GM12878 (cell line): ENCODE data around the gene NOD1. TPM values are rescaled to one million over a fixed set of nuclear protein-coding genes. Genes with fewer than 3 reads are reported as not detected.

ENCODE experiments used
- BACH1 ChIP-seq: fragments of 450-650 bp; IDR thresholded peaks from 2 replicates; pipeline ENCODE4 v1.6.1; 2017; ENCODE audit warnings: mild to moderate bottlenecking, borderline replicate concordance
- BHLHE40 ChIP-seq, 2 experiments: fragments of 450-650 bp in 1 of 2; IDR thresholded peaks; 2 replicates each; pipeline ENCODE4 v1.6.1; 2011 to 2017; ENCODE audit warnings: low read depth in 2 of 2, borderline replicate concordance in 1 of 2, improper control_type of control experiment in 1 of 2, low read length in 1 of 2, mild to moderate bottlenecking in 1 of 2
- CEBPB ChIP-seq, 2 experiments: fragments of 150-350 bp in 1 of 2; IDR thresholded peaks; 2 replicates each; pipeline ENCODE4 v1.6.1; 2012 to 2014; ENCODE audit warnings: low read depth in 2 of 2, low read length in 2 of 2, borderline replicate concordance in 1 of 2, inconsistent platforms in 1 of 2
- CHD2 ChIP-seq: IDR thresholded peaks from 2 replicates; pipeline ENCODE4 v1.6.1; 2011; ENCODE audit warnings: low read depth, low read length, improper control_type of control experiment, borderline replicate concordance
- HDAC2 ChIP-seq: fragments of 200-600 bp; sonication (generic); IDR thresholded peaks from 2 replicates; pipeline ENCODE4 v1.6.1; 2017
- KAT2A ChIP-seq: conservative IDR thresholded peaks from 2 replicates; pipeline ENCODE4 v1.6.1; 2011; ENCODE audit warnings: low read depth, low read length; ENCODE audit not compliant: control insufficient read depth
- LARP7 ChIP-seq: fragments of 450-650 bp; IDR thresholded peaks from 2 replicates; pipeline ENCODE4 v1.6.1; 2017; ENCODE audit warnings: mild to moderate bottlenecking
- MEF2B ChIP-seq: fragments of 450-650 bp; IDR thresholded peaks from 2 replicates; pipeline ENCODE4 v1.6.1; 2018; ENCODE audit warnings: mild to moderate bottlenecking, moderate library complexity; ENCODE audit not compliant: partially characterized antibody, poor library complexity, severe bottlenecking
- MTA2 ChIP-seq: fragments of 450-650 bp; IDR thresholded peaks from 2 replicates; pipeline ENCODE4 v1.6.1; 2016; ENCODE audit warnings: low read depth, mild to moderate bottlenecking, moderate library complexity
- MTA3 ChIP-seq: IDR thresholded peaks from 2 replicates; pipeline ENCODE4 v1.6.1; 2012; ENCODE audit warnings: low read length, inconsistent platforms, borderline replicate concordance
- NFYB ChIP-seq: IDR thresholded peaks from 2 replicates; pipeline ENCODE4 v1.6.1; 2011; ENCODE audit warnings: low read depth, mild to moderate bottlenecking, low read length, improper control_type of control experiment, moderate library complexity; ENCODE audit not compliant: insufficient read depth
- PAX5 ChIP-seq: IDR thresholded peaks from 2 replicates; pipeline ENCODE4 v1.6.1; 2011; ENCODE audit warnings: low read depth, low read length, borderline replicate concordance
- POLR2A ChIP-seq: IDR thresholded peaks from 2 replicates; pipeline ENCODE4 v1.6.1; 2011; ENCODE audit warnings: low read depth, mild to moderate bottlenecking, low read length
- POLR2AphosphoS5 ChIP-seq: IDR thresholded peaks from 2 replicates; pipeline ENCODE4 v1.6.1; 2011; ENCODE audit warnings: mild to moderate bottlenecking, low read length, inconsistent platforms
- RB1 ChIP-seq: fragments of 450-650 bp; formaldehyde crosslinking; IDR thresholded peaks from 2 replicates; pipeline ENCODE4 v1.6.1; 2017; ENCODE audit warnings: mild to moderate bottlenecking, borderline replicate concordance
- SMAD5 ChIP-seq: IDR thresholded peaks from 2 replicates; pipeline ENCODE4 v1.6.1; 2016; ENCODE audit warnings: antibody characterized with exemption, low read depth
- SMARCA5 ChIP-seq: fragments of 450-650 bp; IDR thresholded peaks from 2 replicates; pipeline ENCODE4 v1.6.1; 2017; ENCODE audit warnings: mild to moderate bottlenecking
- SPI1 ChIP-seq: IDR thresholded peaks from 2 replicates; pipeline ENCODE4 v1.6.1; 2011; ENCODE audit warnings: low read depth, mild to moderate bottlenecking, low read length, moderate library complexity, borderline replicate concordance; ENCODE audit not compliant: insufficient read depth
- TCF3 ChIP-seq: IDR thresholded peaks from 2 replicates; pipeline ENCODE4 v1.6.1; 2012; ENCODE audit warnings: low read depth, mild to moderate bottlenecking, low read length, borderline replicate concordance; ENCODE audit not compliant: insufficient read depth
- polyA plus RNA-seq, 11 experiments: library from polyadenylated mRNA; depleted of rRNA in 4 of 11; unstranded in 6 of 11; stranded (reverse) in 5 of 11; fragments of >200 nt; fragmentation: Nextera tagmentation in 4 of 11; fragmentation: Illumina TruSeq in 1 of 11; extraction: Ambion mirVana in 4 of 11; extraction: Trizol in 1 of 11; gene quantifications; 1 replicate in 1 of 11; 2 replicates in 10 of 11; pipeline versions ENCODE4 v1.2.1 to v1.2.3, GENCODE V29; 2011 to 2016; ENCODE audit warnings: inconsistent platforms in 2 of 11, missing spikeins in 2 of 11, low read depth in 1 of 11
- total RNA-seq, 4 experiments: library from RNA; depleted of rRNA in 3 of 4; stranded (reverse); fragments of >200 nt in 3 of 4; fragmentation: Illumina TruSeq in 1 of 4; extraction: Trizol in 1 of 4; gene quantifications; 2 replicates each; pipeline versions ENCODE4 v1.2.1 to v1.2.3, GENCODE V29; 2013 to 2021
- TF ChIP-seq, protein P1 (sequence below): fragments of 450-650 bp; formaldehyde crosslinking; IDR thresholded peaks from 2 replicates; pipeline ENCODE4 v1.5.0; 2022; ENCODE audit warnings: mild to moderate bottlenecking, missing genetic modification characterization
- TF ChIP-seq, protein P2 (sequence below): IDR thresholded peaks from 2 replicates; pipeline ENCODE4 v1.6.1; 2012; ENCODE audit warnings: low read depth, low read length, improper control_type of control experiment
- TF ChIP-seq, protein P3 (sequence below): fragments of 450-650 bp; formaldehyde crosslinking; IDR thresholded peaks from 2 replicates; pipeline ENCODE4 v1.4.0; 2020; ENCODE audit warnings: mild to moderate bottlenecking, moderate library complexity

NOD1 gene
- total and polyA plus RNA-seq, 10 of the 15 experiments (the other 5 are each of a cell fraction or from before 2014, with no cell fraction given): 1.8 to 14.6 (median 8.9) TPM

DNA sequence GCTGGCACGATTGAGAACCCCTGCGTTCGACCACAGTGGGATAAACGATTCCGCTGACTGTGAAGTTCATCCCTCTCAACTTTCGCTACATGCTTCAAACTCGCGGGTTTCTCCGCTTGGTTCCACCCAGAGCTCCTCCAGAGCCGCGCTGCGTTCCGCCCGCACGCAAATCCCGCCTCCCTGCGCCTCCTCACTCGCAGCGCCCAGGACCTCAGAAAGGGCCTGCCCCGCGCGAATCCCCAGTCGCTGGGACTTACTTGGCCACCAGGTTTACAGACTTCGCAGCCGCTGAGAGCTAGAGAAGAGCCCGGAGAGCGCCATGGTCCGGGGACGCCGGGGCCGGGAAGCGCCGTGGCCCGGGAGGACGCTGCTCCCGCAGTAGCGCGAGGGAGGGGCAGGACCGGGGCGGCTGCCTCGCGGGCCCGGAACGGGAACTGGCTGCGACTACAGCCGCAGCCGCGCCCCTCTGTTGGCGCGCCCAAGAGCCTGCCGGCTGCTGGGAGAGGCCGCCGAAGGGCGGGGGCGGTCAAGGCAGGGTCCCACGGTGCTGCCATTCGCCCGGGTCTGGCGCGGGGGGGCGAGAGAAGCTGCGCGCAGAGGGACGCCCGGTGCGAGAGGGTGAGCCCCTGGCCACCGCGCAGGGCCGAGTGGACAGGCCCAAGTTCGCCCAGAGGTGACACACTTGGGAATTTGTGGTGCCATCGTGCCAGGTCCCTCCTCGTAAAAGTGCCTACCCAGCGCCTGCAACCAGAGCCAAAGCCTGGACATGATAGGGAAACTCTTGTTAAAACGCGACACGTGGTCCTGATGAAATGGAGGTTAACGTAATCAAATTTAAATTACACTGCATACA, at the start of gene NOD1 (continued):
- TF ChIP-seq SMARCA5 (peak; percentile 73), MTA3 (no peak), TCF3 (0 out of 2 replicates have a peak, but pooled peaks have one; percentile 31), MTA2 (no peak), KAT2A (no peak), CEBPB (IDR thresholded peaks at IDR 0.05; ENCODE audit: borderline replicate concordance in 1 of 2, low read depth in 2 of 2, low read length in 2 of 2) (no peak), POLR2A (peak; percentile 92; the same call in 1 of the 2 replicates), BACH1 (peak; percentile 62; the same call in 1 of the 2 replicates), BHLHE40 (IDR thresholded peaks at IDR 0.05; ENCODE audit: borderline replicate concordance in 1 of 2, low read depth in 2 of 2, low read length in 1 of 2) (peak in 1 of 2 experiments; percentile 64; a peak in 2 of 4 replicates), POLR2AphosphoS5 (peak; percentile 68; the same call in 1 of the 2 replicates), MEF2B (peak; percentile 42), PAX5 (no peak), HDAC2 (no peak), SMAD5 (no peak), RB1 (peak; percentile 81; the same call in 1 of the 2 replicates), NFYB (no peak), SPI1 (peak; percentile 30; the same call in 1 of the 2 replicates), LARP7 (peak; percentile 83), CHD2 (peak; percentile 69)
- TF ChIP-seq, protein P1, sequence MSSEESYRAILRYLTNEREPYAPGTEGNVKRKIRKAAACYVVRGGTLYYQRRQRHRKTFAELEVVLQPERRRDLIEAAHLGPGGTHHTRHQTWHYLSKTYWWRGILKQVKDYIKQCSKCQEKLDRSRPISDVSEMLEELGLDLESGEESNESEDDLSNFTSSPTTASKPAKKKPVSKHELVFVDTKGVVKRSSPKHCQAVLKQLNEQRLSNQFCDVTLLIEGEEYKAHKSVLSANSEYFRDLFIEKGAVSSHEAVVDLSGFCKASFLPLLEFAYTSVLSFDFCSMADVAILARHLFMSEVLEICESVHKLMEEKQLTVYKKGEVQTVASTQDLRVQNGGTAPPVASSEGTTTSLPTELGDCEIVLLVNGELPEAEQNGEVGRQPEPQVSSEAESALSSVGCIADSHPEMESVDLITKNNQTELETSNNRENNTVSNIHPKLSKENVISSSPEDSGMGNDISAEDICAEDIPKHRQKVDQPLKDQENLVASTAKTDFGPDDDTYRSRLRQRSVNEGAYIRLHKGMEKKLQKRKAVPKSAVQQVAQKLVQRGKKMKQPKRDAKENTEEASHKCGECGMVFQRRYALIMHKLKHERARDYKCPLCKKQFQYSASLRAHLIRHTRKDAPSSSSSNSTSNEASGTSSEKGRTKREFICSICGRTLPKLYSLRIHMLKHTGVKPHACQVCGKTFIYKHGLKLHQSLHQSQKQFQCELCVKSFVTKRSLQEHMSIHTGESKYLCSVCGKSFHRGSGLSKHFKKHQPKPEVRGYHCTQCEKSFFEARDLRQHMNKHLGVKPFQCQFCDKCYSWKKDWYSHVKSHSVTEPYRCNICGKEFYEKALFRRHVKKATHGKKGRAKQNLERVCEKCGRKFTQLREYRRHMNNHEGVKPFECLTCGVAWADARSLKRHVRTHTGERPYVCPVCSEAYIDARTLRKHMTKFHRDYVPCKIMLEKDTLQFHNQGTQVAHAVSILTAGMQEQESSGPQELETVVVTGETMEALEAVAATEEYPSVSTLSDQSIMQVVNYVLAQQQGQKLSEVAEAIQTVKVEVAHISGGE (CRISPR knock-in tag): no peak
- TF ChIP-seq, protein P2, sequence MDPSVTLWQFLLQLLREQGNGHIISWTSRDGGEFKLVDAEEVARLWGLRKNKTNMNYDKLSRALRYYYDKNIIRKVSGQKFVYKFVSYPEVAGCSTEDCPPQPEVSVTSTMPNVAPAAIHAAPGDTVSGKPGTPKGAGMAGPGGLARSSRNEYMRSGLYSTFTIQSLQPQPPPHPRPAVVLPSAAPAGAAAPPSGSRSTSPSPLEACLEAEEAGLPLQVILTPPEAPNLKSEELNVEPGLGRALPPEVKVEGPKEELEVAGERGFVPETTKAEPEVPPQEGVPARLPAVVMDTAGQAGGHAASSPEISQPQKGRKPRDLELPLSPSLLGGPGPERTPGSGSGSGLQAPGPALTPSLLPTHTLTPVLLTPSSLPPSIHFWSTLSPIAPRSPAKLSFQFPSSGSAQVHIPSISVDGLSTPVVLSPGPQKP: 0 out of 2 replicates have a peak, but pooled peaks have one; percentile 20
- TF ChIP-seq, protein P3, sequence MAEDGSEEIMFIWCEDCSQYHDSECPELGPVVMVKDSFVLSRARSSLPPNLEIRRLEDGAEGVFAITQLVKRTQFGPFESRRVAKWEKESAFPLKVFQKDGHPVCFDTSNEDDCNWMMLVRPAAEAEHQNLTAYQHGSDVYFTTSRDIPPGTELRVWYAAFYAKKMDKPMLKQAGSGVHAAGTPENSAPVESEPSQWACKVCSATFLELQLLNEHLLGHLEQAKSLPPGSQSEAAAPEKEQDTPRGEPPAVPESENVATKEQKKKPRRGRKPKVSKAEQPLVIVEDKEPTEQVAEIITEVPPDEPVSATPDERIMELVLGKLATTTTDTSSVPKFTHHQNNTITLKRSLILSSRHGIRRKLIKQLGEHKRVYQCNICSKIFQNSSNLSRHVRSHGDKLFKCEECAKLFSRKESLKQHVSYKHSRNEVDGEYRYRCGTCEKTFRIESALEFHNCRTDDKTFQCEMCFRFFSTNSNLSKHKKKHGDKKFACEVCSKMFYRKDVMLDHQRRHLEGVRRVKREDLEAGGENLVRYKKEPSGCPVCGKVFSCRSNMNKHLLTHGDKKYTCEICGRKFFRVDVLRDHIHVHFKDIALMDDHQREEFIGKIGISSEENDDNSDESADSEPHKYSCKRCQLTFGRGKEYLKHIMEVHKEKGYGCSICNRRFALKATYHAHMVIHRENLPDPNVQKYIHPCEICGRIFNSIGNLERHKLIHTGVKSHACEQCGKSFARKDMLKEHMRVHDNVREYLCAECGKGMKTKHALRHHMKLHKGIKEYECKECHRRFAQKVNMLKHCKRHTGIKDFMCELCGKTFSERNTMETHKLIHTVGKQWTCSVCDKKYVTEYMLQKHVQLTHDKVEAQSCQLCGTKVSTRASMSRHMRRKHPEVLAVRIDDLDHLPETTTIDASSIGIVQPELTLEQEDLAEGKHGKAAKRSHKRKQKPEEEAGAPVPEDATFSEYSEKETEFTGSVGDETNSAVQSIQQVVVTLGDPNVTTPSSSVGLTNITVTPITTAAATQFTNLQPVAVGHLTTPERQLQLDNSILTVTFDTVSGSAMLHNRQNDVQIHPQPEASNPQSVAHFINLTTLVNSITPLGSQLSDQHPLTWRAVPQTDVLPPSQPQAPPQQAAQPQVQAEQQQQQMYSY (CRISPR knock-in tag): no peak
